ENCODE measurements around the gene ARMS2.

GRCh38 chr10:122498521-122498920, 44.1 kb downstream of the ARMS2 start:
- TF ChIP-seq SP2 (CRISPR knock-in tag; IDR thresholded peaks at IDR 0.05) (no peak), ZNF567 (CRISPR knock-in tag; IDR thresholded peaks at IDR 0.05; ENCODE audit: borderline replicate concordance) (no peak), EP300 (IDR thresholded peaks at IDR 0.05; ENCODE audit: low read depth in 2 of 2, low read length in 2 of 2) (no peak), EP300 (CRISPR knock-in tag; IDR thresholded peaks at IDR 0.05; ENCODE audit: borderline replicate concordance) (no peak)

Data from HepG2 (cell line).